ENCODE data around the gene HOMER2. TPM values are rescaled to one million over a fixed set of nuclear protein-coding genes. Genes with fewer than 3 reads are reported as not detected.
"Not testable (repeated sequence)": the region's sequence is repeated elsewhere in the genome, so short reads cannot be mapped to it uniquely, and the experiment has no call there.

HOMER2 gene
- total RNA-seq, 1 experiment from 2014 or later, result 28.6 TPM

DNA sequence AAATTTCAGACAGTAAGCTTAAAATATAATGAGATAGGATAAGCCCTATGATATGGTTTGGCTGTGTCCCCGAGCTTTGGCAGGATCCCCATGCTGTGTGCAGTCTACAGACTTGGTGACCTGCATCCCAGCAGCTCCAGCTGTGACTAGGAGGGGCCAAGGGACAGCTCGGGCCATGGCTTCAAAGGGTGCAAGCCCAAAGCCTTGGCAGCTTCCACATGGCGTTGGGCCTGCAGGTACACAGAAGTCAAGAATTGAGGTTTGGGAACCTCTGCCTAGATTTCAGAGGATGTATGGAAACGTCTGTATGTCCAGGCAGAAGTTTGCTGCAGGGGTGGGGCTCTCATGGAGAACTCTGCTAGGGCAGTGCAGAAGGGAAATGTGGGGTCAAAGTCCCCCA is 86.9 kb downstream of the HOMER2 start:
- not testable (repeated sequence) for DNase-seq (ENCODE audit: low read depth)

GRCh38 chr15:82864967-82865366 is 87.6 kb downstream of the HOMER2 start:
- DNase-seq (ENCODE audit: low read depth), result no peak

DNA sequence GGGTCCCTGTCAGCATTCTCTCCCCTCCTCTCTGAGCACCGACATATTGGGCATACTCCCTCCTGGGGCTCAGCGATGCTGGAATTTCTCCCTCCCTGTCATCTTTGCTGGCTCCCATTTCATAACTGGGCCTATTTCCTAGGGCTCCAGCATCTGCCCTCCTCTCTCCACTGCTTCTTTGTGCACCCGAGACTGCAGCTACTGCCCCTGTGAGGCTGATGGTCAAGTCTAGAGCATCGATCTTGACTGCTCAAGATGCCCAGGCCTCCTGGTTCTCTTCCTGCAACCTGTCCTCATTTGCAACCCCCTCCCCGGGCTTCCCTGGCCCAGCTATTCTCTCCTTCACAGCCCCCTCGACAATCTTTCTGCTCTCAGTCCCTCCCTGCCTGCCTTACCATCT is 89.6 kb downstream of the HOMER2 start:
- no peak for DNase-seq (ENCODE audit: low read depth)

- no peak for DNase-seq (ENCODE audit: low read depth)
Observed at GRCh38 chr15:82858932-82859331, 93.6 kb downstream of the HOMER2 start.

GRCh38 chr15:82856397-82857170 is 95.9 kb downstream of the HOMER2 start:
- DNase-seq (ENCODE audit: low read depth), result no peak

DNA sequence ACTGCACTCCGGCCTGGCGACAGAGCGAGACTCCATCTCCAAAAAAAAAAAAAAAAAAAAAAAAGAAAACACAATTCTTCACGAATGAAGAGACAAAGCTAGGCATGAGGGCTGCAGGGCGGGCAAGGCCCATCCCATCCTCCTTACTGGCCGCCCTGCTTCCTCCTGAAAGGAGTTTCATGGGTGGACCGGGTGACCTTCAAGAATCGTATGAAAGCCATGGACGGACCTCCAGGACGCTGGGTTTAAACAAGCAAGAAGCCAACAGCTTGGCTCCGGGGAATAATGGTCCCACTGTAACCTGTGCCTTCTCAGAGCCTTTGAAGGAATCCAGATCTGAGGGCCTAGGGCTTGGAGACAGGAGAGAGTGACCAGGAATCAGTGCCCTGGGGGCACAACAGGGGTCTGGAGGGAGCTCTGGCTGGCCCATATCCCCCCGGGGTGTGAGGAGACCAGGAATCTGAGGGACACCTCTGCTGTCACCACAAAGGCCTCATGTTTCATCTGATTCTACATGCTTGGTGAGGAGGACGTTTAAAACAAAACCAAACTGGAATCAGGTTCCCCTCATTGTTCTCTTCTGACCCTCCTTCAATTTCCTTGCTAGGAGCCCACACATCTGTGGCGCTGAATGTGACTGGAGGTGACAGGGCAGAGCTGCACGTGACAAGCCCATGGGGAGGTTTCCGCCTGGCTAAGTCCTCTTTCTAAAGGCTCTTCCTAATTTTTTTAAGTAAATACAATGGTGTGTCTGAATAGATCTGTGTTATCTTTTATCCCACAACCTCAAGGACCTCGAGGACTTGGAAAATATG is 97.0 kb downstream of the HOMER2 start:
- no peak for DNase-seq (ENCODE audit: low read depth)

DNA sequence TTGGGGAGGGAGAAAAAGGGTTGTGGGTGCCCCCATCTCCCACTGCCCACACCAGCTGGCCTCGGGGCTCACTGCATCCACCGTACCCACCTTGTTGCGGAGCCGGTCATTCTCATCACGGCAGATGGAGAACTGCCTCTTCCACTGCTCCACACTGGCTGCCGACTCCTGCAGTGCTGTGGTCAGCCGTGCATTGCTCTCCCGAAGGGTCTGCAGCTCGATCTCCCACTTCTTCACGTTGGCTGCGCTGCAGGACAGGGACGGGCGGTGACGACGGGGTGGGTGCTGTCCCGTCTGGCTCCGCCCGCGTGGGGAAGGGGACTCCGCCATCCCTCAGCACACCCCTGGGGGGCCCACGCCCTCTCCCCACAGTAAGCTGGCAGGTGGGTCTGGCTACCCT is 98.0 kb downstream of the HOMER2 start:
- no peak for DNase-seq (ENCODE audit: low read depth)

DNA sequence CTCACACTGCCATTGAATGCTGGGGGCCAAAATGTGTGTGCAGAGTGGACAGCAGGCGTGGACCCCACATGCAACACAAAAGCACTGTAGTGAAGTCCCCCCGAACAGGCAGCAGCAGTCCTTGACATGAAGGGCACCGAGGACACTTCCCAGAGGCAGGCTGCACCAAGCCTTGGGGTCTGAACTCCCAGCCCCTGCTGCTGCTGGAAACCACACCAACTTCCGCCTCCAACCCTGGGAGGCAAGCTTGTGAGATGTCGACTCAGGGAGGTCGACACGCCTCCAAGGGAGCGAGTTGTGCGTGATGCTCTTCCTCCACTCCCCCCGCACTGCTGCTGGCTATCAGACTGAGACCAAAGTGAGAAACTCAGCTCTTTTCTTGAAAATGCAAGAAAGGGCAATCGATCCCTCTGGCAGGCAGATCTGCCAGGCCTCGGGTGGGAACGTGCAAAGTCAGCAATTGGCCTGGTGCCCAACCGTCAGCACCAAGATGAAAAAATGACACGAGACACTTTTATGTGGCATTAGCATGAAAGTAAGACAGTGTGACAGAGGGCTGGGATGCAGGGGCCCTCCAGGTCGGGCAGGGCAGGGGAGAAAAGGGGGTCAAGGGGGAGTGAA is 99.5 kb downstream of the HOMER2 start:
- DNase-seq (ENCODE audit: low read depth), result no peak

GRCh38 chr15:82851981-82852511 is 100.5 kb downstream of the HOMER2 start:
- peak; percentile 92 for DNase-seq (ENCODE audit: low read depth)

- DNase-seq (ENCODE audit: low read depth), result no peak
Observed at GRCh38 chr15:82851306-82851850, 101.1 kb downstream of the HOMER2 start.

DNA sequence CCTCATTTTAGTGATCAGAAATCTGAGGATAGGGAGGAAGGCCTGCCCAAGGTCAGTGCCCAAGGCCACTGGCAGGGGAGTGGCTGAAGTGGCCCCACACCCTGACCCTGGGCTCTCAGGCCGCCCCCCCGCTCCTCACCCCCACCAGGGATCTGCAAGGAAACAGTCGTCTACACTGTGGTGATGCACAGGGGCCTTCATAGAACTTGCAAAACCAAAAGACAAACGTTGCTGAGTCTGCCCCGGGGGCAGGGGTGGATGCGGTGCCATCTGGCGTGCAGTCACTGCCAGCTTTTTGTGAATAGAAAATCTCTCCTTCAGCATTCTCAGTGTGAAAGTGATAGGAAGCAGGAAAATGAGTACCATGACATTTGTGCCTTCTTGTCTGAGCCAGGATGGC is 101.8 kb downstream of the HOMER2 start:
- DNase-seq (ENCODE audit: low read depth), result no peak

- DNase-seq (ENCODE audit: low read depth), result no peak
Observed at GRCh38 chr15:82849556-82850512, 102.7 kb downstream of the HOMER2 start.

GRCh38 chr15:82848241-82848993 is 104.1 kb downstream of the HOMER2 start:
- no peak for DNase-seq (ENCODE audit: low read depth)

DNA sequence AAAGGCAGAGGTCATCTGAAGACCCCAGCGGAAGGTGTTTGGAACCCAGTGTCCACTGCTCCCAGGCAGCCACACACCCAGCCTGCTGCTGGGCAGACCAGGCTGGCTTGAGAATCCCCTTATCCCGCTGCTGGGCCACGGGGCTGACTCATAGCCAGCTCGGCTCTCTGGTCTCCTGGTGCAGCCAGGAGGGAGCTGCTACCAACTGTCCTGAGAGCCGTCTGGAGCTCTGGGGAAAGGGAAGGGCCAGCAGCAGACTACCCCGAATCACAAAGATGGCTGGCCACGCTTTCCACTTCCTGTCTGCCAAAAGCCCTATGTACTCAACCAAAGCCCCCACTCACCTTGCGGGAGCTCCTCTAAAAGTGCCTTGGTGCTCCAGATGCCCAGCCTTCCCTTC is 104.8 kb downstream of the HOMER2 start:
- DNase-seq (ENCODE audit: low read depth), result peak; percentile 57

GRCh38 chr15:82846621-82847020 is 105.9 kb downstream of the HOMER2 start:
- no peak for DNase-seq (ENCODE audit: low read depth)

DNA sequence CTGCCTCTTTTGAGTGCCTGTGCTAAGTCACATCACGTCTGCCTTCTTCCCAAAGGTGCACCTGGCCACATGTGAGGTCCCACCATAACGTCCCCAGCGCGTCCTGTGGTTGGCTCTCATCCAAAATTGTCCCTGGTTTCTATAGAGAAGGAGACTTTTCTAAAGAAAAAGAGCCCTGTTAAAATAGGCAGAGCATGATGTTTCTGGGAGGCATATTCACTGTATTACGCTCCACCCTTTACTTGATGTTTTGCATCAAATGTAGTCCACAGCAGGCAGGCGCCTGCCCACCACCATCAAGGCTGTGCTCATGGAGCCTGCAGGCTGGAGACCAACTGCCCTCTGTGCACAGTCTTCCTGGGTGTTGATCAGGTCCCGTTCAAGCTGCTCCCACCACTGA is 106.8 kb downstream of the HOMER2 start:
- DNase-seq (ENCODE audit: low read depth), result no peak

DNA sequence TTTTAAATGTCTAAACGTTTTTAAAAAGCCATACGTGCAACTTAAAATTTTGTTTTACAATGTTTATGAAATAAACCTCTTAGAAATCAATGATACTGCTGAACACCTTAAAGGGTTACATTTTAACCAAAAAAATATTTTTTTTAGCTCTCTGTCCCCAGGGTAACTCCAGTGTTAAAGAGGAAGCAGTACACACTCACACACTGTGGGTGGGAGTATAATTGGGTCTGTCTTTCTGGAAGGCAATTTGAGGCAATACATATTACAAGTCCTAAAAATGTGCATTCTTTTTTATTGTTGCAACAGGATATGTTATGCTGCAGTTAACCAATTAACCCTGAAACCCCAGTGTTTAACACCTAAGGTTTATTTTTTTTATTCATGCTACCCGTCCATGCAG is 109.0 kb downstream of the HOMER2 start:
- no peak for DNase-seq (ENCODE audit: low read depth)

GRCh38 chr15:82840166-82840565 is 112.4 kb downstream of the HOMER2 start:
- DNase-seq (ENCODE audit: low read depth), result no peak

- DNase-seq (ENCODE audit: low read depth), result no peak
Observed at GRCh38 chr15:82839136-82839535, 113.4 kb downstream of the HOMER2 start.
